NCI-H2107 treated with DMSO at 0.1 percent for 48 hours (cell line): ENCODE measurements around the gene SLCO3A1.
A peak's percentile ranks its signal among the peaks of the same experiment; 100 is the strongest.
"Not testable (repeated sequence)": the region's sequence is repeated elsewhere in the genome, so short reads cannot be mapped to it uniquely, and the experiment has no call there.

Experiments used
- DNase-seq: peaks from one replicate; lab custom pipeline; 2025; ENCODE audit not compliant: unreplicated experiment; lab: John Stamatoyannopoulos, UW

SLCO3A1 gene

DNA sequence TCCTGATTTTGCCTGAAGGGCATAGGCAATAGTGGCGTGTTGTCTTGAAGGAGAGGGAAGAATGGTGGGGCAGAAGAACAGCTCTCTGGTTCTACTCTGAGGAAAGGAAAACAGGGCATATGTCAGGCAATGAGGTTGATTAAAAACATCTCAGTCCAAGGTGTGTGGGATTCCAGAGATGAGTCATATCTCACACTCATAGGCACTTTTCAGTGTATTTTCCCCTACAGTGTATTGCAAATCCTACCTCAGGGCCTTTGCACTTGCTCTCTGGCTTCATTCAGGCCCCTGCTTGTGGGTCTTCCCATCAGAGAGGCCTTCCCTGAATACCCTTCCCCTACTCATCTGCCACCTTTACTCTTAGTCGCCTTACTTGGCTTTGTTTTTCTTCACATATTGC is 107.8 kb downstream of the SLCO3A1 start:
- no peak for DNase-seq

DNA sequence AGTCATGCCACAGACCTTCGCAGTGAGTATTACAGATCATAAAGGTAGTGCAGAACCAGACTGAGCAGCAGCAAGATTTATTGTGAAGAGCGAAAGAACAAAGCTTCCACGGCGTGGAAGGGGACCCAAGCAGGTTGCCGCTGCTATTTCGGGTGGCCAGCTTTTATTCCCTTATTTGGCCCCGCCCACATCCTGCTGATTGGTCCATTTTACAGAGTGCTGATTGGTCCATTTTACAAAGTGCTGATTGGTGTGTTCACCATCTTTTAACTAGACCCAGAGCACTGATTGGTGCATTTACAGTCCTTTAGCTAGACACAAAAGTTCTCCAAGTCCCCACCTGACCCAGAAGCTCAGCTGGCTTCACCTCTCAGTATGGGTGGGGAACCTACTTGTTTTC is 110.2 kb downstream of the SLCO3A1 start:
- not testable (repeated sequence) for DNase-seq

- peak; percentile 19 for DNase-seq
Observed at GRCh38 chr15:91965501-91966193, 112.1 kb downstream of the SLCO3A1 start.

- no peak for DNase-seq
Observed at GRCh38 chr15:91966194-91966552, 112.7 kb downstream of the SLCO3A1 start.

- no peak for DNase-seq
Observed at GRCh38 chr15:91967935-91968606, 114.6 kb downstream of the SLCO3A1 start.

DNA sequence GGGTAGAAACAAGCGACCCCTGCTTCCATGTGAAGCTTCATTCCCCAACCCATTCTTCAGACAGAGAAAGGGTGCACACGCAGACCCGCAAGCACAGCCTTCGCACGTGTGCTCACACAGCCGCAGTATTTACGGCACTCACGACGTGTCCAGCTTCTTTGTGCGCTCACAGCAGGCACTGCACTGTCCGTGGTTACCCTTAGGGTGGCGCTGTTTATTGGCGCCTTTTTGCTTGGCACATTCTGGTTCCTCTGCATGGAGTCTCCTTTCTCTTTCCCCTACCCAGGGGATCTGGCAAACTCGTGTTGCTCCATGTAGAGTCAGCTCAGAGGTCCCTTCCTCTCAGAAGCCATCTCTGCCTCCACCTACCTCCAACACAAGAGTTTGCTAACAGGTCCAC is 115.1 kb downstream of the SLCO3A1 start:
- DNase-seq = no peak

GRCh38 chr15:91970142-91970541 is 116.6 kb downstream of the SLCO3A1 start:
- DNase-seq = no peak

- no peak for DNase-seq
Observed at GRCh38 chr15:91973481-91973880, 120.0 kb downstream of the SLCO3A1 start.

DNA sequence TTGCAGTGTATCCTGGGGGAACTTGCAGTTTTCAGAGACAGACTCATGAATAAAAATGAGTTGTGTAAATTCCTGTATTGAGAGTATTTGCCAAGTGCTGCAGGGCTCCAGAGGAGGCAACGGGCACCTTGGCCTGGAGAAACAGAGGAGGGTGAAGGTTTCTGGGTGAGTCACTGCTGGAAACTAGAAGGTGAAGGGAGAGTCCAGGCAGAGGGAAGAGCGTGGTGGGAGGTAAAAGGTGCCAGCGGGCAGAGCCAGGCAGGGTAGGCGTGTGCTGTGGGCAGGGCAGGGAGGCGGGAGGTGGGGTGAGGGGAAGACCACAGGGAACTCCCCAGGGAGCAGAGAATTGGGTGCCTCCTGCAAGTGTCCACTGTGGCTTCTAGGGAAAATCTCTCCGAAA is 120.8 kb downstream of the SLCO3A1 start:
- no peak for DNase-seq

GRCh38 chr15:91975241-91975978 is 121.9 kb downstream of the SLCO3A1 start:
- DNase-seq = no peak

DNA sequence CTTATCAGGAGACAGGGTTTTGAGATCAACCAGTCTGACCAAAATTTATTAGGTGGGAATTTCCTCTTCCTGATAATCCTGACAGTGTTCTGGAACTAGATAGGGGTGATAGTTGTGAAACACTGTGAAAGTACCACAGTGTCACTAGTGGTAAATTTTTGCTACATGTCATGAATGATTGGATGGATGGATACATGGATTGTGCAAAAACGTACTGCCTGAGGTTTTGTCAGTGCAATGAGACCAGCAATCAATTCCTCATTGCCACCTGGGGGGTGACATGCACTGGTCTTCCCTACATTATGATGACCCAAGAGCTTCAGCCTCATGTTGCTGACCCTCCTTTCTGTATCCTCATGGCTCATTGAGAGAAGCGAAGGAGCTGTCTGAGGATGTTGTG is 123.5 kb downstream of the SLCO3A1 start:
- no peak for DNase-seq

- no peak for DNase-seq
Observed at GRCh38 chr15:91980502-91981267, 127.2 kb downstream of the SLCO3A1 start.

GRCh38 chr15:91981821-91982800 is 128.6 kb downstream of the SLCO3A1 start:
- no peak for DNase-seq

- DNase-seq = no peak
Observed at GRCh38 chr15:91983729-91984340, 130.3 kb downstream of the SLCO3A1 start.

DNA sequence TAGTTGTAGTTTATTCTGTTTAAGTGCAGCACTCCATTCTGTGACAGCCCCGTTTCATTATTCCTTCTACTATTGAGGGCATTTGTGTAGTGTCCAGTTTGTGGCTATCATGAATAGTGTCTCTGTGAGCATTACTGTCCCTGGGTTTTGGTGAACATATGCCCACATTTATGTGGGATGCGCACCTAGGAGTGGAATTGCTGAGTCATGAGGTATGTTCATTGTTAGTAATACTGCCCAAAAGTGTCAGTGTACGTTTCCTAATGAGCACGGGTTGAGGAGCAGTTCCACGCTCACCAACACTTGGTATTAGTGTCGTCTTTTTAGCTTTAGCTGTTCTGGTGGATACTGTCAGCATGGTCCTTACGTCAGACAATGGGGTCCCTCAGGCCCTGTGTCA is 131.8 kb downstream of the SLCO3A1 start:
- DNase-seq = no peak

- no peak for DNase-seq
Observed at GRCh38 chr15:91988071-91988470, 134.6 kb downstream of the SLCO3A1 start.

DNA sequence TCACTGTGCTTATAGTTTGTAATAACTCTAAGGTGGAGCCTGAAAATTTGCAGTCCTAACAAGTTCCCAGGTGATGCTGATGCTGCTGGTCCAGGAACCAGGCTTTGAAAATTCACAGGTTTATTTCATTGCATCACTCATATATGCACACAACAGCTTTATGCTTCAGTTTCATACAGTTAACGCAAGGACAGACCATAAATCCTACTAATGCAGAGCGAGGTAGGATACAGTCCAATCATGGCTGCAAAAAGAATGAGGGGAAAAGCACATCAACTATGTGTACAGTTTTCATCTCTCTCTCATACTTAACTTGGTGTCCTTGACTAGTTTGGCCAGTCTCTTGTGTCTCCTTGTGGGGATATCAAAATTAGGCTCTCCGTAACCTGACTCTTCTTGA is 135.1 kb downstream of the SLCO3A1 start:
- no peak for DNase-seq

DNA sequence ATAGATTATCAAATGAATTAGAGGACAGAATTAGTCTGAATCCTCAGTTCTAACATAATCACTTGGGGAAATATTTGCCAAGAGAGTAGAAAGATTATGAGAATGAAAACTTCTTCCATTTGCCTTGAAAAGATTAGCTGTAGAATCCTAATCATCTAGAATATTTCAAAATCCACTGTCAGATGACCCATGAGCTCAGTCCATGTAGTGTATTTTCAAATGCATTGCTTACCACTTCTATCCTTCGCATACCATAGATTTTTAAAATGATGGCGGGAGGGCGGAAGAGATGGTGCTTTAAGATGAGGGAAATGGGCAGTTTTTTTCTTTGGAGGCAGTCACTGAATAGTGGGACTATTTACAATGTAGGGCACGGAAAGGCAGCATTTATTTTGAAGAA is 136.3 kb downstream of the SLCO3A1 start:
- no peak for DNase-seq

- no peak for DNase-seq
Observed at GRCh38 chr15:91992945-91993344, 139.4 kb downstream of the SLCO3A1 start.

- no peak for DNase-seq
Observed at GRCh38 chr15:91995146-91995545, 141.6 kb downstream of the SLCO3A1 start.
